Retina (tissue), 1 donor: ENCODE results near the gene MUTYH.
"Not testable (repeated sequence)": the region's sequence is repeated elsewhere in the genome, so short reads cannot be mapped to it uniquely, and the experiment has no call there.

Experiments used
- DNase-seq: peaks from one replicate; pipeline ENCODE4 v3.0.0-alpha.2; 2016

Gene MUTYH

GRCh38 chr1:45317166-45317565, 23.1 kb downstream of the MUTYH start:
- no peak for DNase-seq

GRCh38 chr1:45314266-45314665, 26.0 kb downstream of the MUTYH start:
- DNase-seq = no peak

GRCh38 chr1:45306905-45307304, 33.3 kb downstream of the MUTYH start:
- no peak for DNase-seq

DNA sequence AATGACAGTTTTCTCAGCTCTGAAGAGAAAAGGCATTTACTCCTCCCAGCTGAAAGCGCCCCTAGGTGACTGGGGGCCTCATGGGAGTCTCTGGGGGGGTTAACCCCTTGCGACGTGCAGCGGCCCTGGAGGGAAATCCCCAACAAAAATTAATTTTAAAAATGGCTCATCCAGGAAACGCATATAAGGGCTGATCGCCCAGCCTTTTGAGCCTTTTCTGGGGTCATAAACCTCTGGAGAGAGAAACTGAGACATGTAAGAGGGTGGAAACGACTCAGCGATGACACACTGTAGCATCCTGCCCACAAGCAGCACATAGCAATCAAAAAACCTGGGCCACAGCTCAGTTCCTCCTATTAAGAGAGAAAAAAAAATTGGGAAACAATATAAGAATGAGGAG, 33.9 kb downstream of the MUTYH start:
- DNase-seq = no peak

DNA sequence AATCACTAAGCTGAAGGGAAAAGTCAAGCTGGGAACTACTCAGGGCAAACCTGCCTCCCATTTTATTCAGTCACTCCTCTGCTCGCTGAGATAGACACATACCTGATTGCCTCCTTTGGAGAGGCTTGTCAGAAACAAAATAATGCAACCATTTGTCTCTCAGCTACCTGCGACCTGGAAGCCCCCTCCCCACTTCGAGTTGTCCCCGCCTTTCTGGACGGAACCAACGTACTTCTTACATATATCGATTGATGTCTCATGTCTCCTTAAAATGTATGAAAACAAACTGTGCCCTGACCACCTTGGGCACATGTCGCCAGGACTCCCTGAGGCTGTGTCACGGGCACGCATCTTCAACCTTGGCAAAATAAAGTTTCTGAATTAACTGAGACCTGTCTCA, 35.0 kb downstream of the MUTYH start:
- no peak for DNase-seq

DNA sequence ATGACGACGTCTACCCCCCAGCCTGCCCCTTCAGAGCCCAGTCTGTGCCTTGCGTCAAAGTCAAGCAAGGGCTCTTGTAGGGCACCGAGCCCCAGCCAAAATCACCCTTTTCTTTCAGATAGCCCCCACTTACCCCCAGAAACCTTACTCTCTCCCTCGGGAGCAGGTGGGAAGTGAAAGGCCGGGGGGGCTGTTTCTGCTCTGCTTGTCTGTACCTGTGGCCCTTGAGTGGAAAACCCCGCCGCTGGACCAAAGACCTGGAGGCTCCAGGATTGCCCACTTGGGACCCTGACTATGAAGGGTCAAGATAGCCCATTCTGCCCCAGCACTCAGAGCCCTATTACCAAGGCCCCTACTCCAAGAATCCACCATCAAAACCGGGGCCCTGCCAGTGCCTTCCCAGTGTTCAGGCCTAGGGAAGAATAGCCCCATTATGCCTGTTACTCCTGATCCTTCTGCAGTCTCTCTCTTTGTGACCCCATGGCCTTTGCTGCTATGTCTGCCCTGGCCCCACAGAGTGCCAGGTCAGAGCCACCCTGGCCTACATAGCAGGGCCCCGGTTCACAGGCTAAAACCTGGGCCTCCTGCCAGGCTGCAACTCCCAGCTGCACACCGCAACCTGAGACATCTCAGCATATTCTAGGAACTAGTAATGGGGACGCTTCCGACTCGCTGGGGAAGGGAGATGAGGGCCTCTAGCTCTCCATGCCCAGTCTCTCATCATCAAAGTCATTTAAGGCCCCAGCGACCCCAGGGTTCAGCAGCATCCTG, 35.7 kb downstream of the MUTYH start:
- no peak for DNase-seq

GRCh38 chr1:45303520-45304310, 36.5 kb downstream of the MUTYH start:
- DNase-seq = peak; percentile 97

GRCh38 chr1:45302505-45303150, 37.6 kb downstream of the MUTYH start:
- no peak for DNase-seq

DNA sequence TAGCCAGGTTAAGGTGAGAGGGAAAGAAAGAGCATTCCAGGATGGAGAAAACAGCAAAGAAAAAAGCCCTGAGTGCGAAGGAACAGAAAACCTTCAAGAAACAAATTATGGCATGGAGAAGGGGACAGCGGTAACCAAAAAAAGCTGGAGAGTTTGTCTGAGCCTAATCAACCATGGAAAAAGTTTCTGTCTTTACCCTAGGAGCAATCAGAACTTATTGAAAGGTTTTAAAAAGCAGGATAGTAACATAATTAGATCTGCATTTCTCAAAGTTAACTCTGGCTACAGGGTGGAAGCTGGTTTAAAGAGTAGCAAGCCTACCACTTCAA, 39.6 kb downstream of the MUTYH start:
- no peak for DNase-seq

- DNase-seq = peak; percentile 64
Observed at GRCh38 chr1:45299981-45300668, 40.1 kb downstream of the MUTYH start.

DNA sequence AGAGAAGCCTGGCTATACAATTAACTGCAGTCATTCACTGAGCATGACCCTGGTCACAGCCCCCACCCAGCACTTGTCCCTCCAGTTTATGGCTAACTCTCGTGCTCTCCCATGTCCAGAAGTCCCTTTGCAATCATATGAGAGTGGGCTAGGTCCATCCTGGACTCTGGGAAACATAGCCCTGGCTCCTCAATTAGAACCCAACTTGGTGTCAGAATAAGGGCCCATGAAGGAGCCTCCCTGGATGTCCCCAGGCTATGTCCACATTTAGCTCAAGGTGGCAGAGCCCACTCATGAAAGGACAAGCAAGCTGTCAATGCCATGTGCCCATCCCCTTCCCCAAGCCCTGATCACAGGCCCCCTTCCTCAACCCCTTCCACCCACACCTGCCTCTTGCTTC, 40.9 kb downstream of the MUTYH start:
- no peak for DNase-seq

GRCh38 chr1:45297666-45298356, 42.4 kb downstream of the MUTYH start:
- DNase-seq = peak; percentile 70

DNA sequence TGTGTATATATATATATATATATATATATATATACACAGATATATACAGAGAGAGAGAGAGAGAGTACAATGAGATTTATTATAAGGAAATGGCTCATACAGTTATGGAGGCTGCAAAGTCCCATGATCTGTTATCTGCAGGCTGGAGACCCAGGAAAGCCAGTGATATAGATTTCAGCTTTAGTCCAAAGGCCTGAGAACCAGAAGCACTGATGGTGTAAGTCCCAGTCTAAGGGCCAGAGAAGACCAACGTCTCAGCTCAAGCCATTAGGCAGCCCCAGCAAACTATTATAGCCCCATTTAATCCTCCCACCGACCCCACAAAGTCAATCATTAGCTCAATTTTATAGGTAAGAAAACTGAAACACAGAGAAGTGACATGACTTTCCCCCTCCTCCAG, 48.5 kb downstream of the MUTYH start:
- DNase-seq = no peak

DNA sequence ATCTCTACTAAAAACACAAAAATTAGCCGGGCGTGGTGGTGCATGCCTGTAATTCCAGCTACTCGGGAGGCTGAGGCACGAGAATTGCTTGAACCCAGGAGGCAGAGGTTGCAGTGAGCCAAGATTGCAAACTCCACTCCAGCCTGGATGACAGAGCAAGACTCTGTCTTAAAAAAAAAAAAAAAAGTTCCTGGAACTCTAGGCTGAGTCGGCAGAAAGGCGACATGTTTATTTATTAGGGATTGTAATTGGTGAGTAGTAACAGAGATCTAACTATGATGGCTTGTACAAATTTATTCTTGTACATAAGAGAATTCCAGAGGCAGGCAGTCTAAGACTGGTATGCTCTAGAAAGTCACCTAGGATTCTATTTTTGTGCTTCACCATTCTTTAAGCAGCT, 49.2 kb downstream of the MUTYH start:
- not testable (repeated sequence) for DNase-seq

DNA sequence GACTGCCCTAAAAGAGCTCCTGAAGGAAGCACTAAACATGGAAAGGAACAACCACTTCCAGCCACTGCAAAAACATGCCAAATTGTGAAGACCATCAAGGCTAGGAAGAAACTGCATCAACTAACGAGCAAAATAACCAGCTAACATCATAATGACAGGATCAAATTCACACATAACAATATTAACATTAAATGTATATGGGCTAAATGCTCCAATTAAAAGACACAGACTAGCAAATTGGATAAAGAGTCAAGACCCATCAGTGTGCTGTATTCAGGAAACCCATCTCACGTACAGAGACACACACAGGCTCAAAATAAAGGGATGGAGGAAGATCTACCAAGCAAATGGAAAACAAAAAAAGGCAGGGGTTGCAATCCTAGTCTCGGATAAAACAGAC, 53.7 kb downstream of the MUTYH start:
- DNase-seq = not testable (repeated sequence)

DNA sequence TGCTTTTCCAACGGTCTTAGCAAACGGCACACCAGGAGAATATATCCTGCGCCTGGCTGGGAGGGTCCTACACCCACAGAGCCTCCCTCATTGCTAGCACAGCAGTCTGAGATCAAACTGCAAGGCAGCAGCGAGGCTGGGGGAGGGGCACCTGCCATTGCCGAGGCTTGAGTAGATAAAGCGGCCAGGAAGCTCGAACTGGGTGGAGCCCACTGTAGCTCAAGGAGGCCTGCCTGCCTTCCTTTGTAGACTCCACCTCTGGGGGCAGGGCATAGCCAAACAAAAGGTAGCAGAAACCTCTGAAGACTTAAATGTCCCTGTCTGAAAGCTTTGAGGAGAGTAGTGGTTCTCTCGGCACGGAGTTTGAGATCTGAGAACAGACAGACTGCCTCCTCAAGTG, 55.4 kb downstream of the MUTYH start:
- not testable (repeated sequence) for DNase-seq

GRCh38 chr1:45282351-45282750, 57.9 kb downstream of the MUTYH start:
- no peak for DNase-seq
